Heart left ventricle (tissue), 13 donors: Measurements from ENCODE around the gene ZER1.

ENCODE experiments used
- POLR2A ChIP-seq, 2 donors: fragments of 450-650 bp; IDR thresholded peaks; one replicate each; pipeline ENCODE4 v1.6.1; 2017; ENCODE audit warnings: antibody characterized with exemption in 2 of 2, mild to moderate bottlenecking in 2 of 2, moderate library complexity in 2 of 2
- TF ChIP-seq, protein P1 (sequence below), 12 donors: fragments of 200-600 bp; sonication (generic) in 4 of 12; IDR thresholded peaks; one replicate each; pipeline versions ENCODE4 v1.5.0 to v1.8.0; 2018 to 2022; ENCODE audit warnings: antibody characterized with exemption in 12 of 12, mild to moderate bottlenecking in 5 of 12
- donor health status: ischemic (EF 13 %, LVEDD 7.1; RV severe dilation, severe dysfunction).
- donor health status: DM: no; HTN: yes; CAD: no.
- donor health status: DM: no; HTN: no; CAD: no.
- donor health status: ischemic (EF 25% LVEDD 6.9; RV normal size, moderate dysfunction).
- donor health status: ischemic (EF 25% LVEDD 5.7; RV mildly dilated, moderate dysfunction).
- donor health status: ischemic (EF 35%, LVEDD 5.7; RV mildly dilated, moderate dysfunction).
- donor health status: nonischemic (EF 11% LVEDD 7.7; RV severe dilation, severe dysfunction).
- donor health status: DM: yes; HTN: yes; CAD: no.
- donor health status: PGD.
- donor health status: ischemic (EF 29% LVEDD 5.4; RV normal size, mild dysfunction).
- donor health status: nonischemic (EF 23%, LVEDD 6.1; RV moderate dilation, normal function).

GRCh38 chr9:128733256-128733655 lies 38.5 kb downstream of the ZER1 start:
- TF ChIP-seq, protein P1, sequence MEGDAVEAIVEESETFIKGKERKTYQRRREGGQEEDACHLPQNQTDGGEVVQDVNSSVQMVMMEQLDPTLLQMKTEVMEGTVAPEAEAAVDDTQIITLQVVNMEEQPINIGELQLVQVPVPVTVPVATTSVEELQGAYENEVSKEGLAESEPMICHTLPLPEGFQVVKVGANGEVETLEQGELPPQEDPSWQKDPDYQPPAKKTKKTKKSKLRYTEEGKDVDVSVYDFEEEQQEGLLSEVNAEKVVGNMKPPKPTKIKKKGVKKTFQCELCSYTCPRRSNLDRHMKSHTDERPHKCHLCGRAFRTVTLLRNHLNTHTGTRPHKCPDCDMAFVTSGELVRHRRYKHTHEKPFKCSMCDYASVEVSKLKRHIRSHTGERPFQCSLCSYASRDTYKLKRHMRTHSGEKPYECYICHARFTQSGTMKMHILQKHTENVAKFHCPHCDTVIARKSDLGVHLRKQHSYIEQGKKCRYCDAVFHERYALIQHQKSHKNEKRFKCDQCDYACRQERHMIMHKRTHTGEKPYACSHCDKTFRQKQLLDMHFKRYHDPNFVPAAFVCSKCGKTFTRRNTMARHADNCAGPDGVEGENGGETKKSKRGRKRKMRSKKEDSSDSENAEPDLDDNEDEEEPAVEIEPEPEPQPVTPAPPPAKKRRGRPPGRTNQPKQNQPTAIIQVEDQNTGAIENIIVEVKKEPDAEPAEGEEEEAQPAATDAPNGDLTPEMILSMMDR (IDR thresholded peaks at IDR 0.05): peak; percentile 33 to 71 (median 54)
- TF ChIP-seq POLR2A (IDR thresholded peaks at IDR 0.05): no peak
